NCI-H774 (cell line): ENCODE measurements around the gene TLR2.

Experiments used
- DNase-seq: peaks from one replicate; lab custom pipeline; 2025; lab: John Stamatoyannopoulos, UW

The TLR2 gene

GRCh38 chr4:153684182-153684970, at the start of gene TLR2:
Gene TLR2, plus strand, starts transcription at chr4:153684280. Its CDS starts 18,628 bp downstream, at chr4:153702908.
- DNase-seq = no peak

GRCh38 chr4:153634738-153635353, 49.2 kb upstream of the TLR2 start:
- no peak for DNase-seq

GRCh38 chr4:153635846-153636245, 48.2 kb upstream of the TLR2 start:
- DNase-seq = no peak

- no peak for DNase-seq
Measured at GRCh38 chr4:153637201-153637600, 46.9 kb upstream of the TLR2 start.

GRCh38 chr4:153638011-153638410, 46.1 kb upstream of the TLR2 start:
- no peak for DNase-seq

- DNase-seq = no peak
Measured at GRCh38 chr4:153638999-153639398, 45.1 kb upstream of the TLR2 start.

- no peak for DNase-seq
Measured at GRCh38 chr4:153639833-153640802, 44.0 kb upstream of the TLR2 start.

GRCh38 chr4:153641532-153641931, 42.5 kb upstream of the TLR2 start:
- no peak for DNase-seq

- peak; percentile 1 for DNase-seq
Measured at GRCh38 chr4:153643406-153644383, 40.4 kb upstream of the TLR2 start.

GRCh38 chr4:153645183-153645582, 38.9 kb upstream of the TLR2 start:
- DNase-seq = no peak

- DNase-seq = no peak
Measured at GRCh38 chr4:153646261-153646660, 37.8 kb upstream of the TLR2 start.

GRCh38 chr4:153646978-153647377, 37.1 kb upstream of the TLR2 start:
- no peak for DNase-seq

- DNase-seq = no peak
Measured at GRCh38 chr4:153647975-153648374, 36.1 kb upstream of the TLR2 start.

GRCh38 chr4:153649572-153649991, 34.5 kb upstream of the TLR2 start:
- no peak for DNase-seq

GRCh38 chr4:153651116-153651515, 33.0 kb upstream of the TLR2 start:
- no peak for DNase-seq

- no peak for DNase-seq
Measured at GRCh38 chr4:153651587-153651986, 32.5 kb upstream of the TLR2 start.

- DNase-seq = no peak
Measured at GRCh38 chr4:153652051-153652784, 31.9 kb upstream of the TLR2 start.

- no peak for DNase-seq
Measured at GRCh38 chr4:153655002-153655541, 29.0 kb upstream of the TLR2 start.

- DNase-seq = no peak
Measured at GRCh38 chr4:153655928-153656327, 28.2 kb upstream of the TLR2 start.

GRCh38 chr4:153661215-153661822, 22.8 kb upstream of the TLR2 start:
- no peak for DNase-seq
